SIG-M5 (cell line): Measurements from ENCODE around the gene EFNB3.

Experiments
- DNase-seq: peaks from one replicate; lab custom pipeline; 2025; lab: John Stamatoyannopoulos, UW

EFNB3 gene

DNA sequence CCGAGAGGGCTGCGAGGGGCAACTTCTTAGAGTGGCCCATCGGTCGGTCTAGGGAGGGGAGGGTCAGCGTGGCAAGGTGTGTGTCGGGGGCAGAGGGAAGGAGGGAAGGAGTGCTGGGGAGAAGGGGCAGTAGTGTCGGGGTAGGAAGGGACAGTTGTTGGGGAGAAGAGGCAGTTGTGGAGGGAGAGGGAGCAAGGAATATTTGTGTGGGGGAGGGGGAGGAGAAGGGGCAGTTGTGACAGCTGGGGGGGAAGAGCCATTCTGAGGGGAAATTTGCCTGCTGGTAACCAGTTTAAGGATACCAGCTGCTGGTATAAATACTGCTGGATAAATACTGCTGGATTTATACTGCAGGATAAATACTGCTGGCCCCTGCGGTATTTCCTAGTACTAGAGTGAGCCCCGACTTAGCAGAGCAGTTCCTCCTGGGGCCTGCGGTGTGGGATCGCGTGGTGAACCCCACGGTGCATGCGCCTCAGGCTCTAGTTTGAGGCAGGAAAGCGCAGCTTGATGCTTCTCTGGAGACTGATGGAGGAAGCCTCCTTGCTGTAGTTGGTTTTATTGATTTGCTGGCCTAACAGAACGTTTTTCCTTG, 12.9 kb downstream of the EFNB3 start:
- no peak for DNase-seq

DNA sequence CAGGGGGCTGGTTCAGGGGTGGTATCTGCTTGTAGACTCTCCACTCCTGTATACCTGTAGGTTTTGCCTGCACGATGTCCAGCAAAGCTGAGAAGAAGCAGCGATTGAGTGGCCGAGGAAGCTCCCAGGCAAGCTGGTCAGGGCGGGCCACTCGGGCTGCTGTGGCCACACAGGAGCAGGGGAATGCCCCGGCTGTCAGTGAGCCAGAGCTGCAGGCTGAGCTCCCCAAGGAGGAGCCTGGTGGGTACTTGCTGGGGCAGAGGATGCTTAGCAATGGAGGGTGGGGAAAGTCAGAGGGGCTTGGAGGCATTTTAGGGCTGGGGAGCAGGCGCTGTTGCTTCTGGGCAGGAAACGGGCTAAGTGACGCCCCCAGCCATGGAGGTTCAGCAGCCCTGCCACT, 14.7 kb downstream of the EFNB3 start:
- DNase-seq: no peak

- DNase-seq: no peak
Measured at GRCh38 chr17:7720125-7720524, 15.1 kb downstream of the EFNB3 start.

- no peak for DNase-seq
Measured at GRCh38 chr17:7721612-7722011, 16.6 kb downstream of the EFNB3 start.

DNA sequence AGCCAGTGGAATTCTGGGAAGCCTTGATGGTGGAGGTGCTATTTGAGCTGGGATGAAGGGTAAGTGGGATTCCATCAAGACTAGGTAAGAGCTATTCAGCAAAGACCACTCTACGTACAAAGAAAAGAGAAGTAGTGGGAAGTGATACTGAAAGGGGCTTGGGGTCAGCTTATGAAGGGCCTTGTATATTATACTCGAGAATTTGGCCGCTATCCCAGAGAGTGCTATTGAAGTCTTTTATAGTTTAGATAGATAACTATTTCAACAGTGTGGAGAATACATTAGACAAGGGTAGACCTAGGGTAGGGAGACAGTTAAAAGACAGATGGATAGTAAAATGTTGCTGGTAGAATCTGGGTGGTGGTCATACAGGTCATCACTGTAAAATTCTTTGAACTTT, 22.9 kb downstream of the EFNB3 start:
- no peak for DNase-seq

DNA sequence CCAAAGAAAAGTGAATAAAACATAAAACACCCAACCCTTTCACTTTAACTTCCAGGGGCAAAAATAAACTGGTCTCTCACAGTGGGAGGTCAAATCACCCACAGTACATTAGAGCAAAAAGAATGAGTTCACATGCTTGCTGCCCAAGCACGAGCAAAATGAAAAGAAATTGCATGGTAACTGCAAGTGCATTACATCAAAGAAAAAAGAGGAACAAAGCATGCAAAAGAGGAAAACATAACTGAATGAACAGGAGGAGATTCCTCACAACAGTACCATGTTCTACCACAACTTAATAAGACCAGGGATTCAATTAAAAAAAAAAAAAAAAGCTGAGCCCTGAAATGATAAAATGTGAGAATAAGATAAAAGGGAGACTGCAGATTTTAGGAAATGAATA, 24.8 kb downstream of the EFNB3 start:
- DNase-seq: no peak

DNA sequence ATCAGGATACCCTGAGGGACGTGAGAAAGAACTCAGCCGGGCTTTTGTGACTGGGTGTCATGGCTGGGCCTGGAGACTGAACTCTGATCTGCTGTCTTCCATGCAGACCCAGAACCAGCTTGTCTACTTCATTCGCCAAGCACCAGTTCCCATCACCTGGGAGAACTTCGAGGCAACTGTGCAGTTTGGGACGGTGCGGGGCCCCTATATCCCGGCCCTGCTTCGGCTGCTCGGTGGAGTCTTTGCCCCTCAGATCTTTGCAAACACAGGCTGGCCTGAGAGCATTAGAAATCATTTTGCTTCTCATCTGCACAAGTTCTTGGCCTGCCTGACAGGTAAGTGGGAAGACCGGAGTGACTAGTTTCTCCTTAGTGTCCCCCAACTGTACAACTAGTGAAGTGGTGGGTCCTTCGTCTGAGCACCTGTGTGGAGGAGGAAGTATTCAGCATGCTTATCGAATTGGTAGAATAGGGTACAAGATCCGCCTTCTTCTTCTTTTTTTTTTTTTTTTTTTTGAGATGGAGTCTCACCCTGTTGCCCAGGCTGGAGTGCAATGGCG, 28.1 kb downstream of the EFNB3 start:
- DNase-seq: no peak

DNA sequence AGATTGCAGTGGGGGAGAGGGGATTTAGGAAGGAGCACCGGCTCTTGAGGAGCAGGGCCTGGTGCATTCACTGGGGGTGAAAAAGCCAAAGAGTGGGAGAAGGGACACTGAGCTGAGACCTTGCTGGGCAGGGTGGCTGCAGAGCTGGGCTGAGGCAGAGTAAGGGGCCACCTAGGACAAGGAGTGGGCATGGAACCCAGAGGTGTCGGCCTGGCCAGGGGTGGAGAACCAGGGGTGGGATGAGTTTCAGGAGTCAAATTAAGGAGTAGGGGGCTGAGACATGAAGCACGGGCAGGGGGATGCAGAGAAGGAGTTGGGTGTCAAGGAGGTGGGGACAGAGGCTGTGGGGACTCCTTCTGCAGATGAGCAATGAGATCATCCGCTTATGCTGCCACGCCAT, 32.6 kb downstream of the EFNB3 start:
- DNase-seq: no peak

DNA sequence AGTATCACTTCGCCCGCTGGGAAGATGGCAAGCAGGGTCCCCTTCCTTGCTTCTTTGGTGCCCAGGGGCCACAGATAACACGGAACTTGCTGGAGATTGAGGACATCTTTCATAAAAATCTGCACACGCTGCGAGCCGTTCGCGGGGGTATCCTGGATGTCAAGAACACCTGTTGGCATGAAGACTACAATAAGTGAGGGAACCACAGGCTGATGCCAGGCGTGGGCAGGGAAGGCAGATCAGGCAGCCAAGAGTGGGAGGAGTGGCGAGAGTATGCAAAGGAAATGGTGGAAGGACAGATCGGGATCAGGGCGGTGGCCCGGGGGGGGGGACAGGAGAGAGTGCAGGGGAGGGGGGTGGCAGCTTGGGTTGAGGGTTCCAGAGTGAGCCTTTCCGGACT, 34.7 kb downstream of the EFNB3 start:
- DNase-seq: no peak

DNA sequence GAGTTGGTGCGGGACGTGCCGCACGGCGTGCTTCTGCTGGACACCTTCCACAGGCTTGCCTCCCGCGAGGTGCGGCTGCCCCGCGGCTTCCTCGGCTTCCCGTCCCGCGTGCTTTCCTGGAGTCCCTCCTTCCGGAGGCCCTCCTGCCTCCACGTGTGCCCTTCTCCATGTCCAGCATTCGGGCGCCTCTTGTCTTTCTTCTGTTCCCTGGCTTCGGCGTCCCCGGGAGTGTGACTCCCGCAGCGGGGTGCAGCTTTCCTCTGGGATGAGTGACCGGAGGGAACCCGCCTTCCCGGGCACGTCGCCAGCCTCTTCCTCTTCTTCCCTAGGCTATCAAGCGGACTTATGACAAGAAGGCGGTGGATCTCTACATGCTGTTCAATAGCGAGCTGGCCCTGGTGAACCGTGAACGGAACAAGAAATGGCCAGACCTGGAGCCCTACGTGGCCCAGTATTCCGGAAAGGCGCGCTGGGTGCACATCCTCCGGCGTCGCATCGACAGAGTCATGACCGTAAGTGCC, 35.5 kb downstream of the EFNB3 start:
- no peak for DNase-seq

GRCh38 chr17:7742729-7743128, 37.7 kb downstream of the EFNB3 start:
- DNase-seq: no peak

GRCh38 chr17:7744416-7744815, 39.4 kb downstream of the EFNB3 start:
- no peak for DNase-seq

- no peak for DNase-seq
Measured at GRCh38 chr17:7745748-7746470, 40.9 kb downstream of the EFNB3 start.

GRCh38 chr17:7747635-7748071, 42.7 kb downstream of the EFNB3 start:
- DNase-seq: no peak

DNA sequence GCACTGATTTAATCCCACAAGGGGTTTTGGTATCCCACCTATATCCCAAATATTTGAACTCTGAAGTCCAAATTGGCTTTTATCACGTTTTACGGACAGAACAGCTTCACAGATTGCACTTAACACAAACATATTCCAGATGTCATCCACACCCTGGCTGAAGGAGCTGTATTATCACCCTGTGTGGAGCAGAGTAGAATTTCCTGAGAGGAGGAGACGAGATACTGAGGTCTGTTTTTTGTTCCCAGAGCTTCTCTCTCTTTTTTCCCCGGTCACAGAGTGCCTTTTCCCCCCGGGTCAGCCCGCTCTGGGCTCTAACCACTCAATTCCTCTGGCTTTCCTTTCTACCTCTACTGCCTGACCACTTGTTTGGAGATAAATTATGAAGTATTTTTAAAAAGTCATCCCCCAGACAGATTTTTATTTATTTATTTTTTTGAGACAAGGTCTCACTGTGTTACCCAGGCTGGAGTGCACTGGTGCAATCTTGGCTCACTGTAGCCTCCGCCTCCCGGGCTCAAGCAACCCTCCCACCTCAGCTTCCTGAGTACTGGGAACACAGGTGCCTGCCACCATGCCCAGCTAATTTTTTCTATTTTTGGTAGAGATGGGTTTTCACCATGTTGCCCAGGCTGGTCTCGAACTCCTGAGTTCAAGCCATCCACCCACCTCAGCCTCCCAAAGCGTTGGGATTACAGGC, 43.2 kb downstream of the EFNB3 start:
- no peak for DNase-seq

- DNase-seq: no peak
Measured at GRCh38 chr17:7750321-7750821, 45.4 kb downstream of the EFNB3 start.

DNA sequence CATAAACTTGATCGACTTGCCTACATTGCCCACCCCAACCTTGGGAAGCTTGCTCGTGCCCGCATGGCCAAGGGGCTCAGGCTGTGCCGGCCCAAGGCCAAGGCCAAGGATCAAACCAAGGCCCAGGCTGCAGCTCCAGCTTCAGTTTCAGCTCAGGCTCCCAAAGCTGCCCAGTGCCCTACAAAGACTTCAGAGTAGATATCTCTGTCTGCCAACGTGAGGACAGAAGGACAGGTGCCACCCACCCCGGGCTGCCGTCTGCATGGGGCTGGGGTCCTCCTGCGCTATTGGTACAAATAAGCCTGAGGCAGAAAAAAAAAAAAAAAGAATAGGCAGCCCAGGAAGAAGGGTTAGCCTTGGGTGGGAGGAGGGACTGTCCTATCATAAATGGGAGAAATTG, 49.7 kb downstream of the EFNB3 start:
- DNase-seq: no peak

DNA sequence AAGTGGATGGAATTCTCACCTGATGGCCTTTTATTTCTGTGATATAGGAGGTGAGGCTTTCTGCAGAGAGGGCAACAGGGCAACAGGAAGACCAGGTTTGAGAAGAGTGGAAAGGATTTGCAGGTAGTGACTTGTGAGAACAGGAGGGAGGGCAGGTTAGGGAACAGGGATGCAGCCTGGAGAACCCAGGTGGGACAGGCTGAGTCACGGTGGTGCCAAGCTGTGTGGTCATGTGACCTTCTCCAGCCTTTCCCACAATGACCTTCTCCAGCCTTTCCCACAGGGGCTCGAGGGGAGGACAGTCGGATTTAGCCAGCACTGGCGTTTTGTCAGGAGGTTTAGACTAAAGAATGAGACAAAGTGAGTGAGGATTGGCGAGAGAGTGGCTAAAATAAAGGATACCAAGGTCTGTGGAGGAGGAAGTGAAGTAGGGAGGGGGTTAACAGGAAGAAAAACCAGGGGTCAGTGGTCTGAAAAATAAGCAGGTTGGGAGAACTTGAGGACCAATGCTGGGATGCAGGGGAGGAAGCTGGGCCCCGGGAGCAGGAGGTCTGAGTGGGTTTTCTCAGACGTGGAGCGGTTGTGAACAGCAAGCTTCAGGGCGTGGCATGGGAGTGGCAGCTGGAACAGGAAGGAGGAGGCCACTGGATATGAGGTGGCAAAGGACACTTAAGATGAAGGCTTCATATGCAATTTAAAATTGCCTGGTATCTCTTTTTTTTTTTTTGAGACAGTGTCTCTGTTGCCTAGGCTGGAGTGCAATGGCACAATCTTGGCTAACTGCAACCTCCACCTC, 50.3 kb downstream of the EFNB3 start:
- DNase-seq: no peak

GRCh38 chr17:7756968-7757367, 52.0 kb downstream of the EFNB3 start:
- no peak for DNase-seq
